Measurements from ENCODE around the gene AXIN1.

- TF ChIP-seq CTCF (IDR thresholded peaks at IDR 0.05) = no peak
- no peak for TF ChIP-seq POLR2A (IDR thresholded peaks at IDR 0.05)
Observed at GRCh38 chr16:279531-279930, 73.0 kb downstream of the AXIN1 start.

All from breast epithelium (tissue), 3 donors.